Prostate gland (tissue), 2 donors: Measurements from ENCODE around the gene KREMEN1.

Source experiments
- POLR2A ChIP-seq: fragments of 450-650 bp; IDR thresholded peaks from one replicate; pipeline ENCODE4 v1.6.1; 2016; ENCODE audit warnings: antibody characterized with exemption, mild to moderate bottlenecking
- TF ChIP-seq, protein P1 (sequence below), 4 experiments: fragments of 200-600 bp in 2 of 4; fragments of 450-650 bp in 2 of 4; sonication (generic) in 2 of 4; IDR thresholded peaks; 1 replicate in 3 of 4; 2 replicates in 1 of 4; pipeline ENCODE4 v1.5.1; 2016 to 2019; ENCODE audit warnings: antibody characterized with exemption in 4 of 4, mild to moderate bottlenecking in 2 of 4, moderate library complexity in 2 of 4

DNA sequence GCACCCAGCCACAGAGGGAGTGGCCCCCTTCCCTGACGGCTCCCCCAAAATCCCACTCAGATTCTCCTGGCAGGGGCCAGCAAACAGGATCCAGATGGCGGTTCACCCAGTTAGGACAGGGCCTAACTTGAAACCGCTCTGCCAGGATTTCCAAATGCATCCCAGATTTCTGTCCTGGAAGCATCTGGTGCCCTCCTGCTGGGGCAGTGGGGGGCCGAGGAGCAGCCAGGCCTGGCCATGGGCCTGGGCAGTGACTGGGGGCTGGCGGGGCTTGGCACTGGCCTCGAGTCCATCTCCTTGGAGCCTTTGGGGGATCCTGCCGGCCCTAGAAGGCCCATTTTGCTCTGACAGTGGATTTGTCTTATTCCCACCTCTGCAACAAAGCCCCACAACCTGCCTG is 115.0 kb downstream of the KREMEN1 start:
- TF ChIP-seq, protein P1, sequence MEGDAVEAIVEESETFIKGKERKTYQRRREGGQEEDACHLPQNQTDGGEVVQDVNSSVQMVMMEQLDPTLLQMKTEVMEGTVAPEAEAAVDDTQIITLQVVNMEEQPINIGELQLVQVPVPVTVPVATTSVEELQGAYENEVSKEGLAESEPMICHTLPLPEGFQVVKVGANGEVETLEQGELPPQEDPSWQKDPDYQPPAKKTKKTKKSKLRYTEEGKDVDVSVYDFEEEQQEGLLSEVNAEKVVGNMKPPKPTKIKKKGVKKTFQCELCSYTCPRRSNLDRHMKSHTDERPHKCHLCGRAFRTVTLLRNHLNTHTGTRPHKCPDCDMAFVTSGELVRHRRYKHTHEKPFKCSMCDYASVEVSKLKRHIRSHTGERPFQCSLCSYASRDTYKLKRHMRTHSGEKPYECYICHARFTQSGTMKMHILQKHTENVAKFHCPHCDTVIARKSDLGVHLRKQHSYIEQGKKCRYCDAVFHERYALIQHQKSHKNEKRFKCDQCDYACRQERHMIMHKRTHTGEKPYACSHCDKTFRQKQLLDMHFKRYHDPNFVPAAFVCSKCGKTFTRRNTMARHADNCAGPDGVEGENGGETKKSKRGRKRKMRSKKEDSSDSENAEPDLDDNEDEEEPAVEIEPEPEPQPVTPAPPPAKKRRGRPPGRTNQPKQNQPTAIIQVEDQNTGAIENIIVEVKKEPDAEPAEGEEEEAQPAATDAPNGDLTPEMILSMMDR (IDR thresholded peaks at IDR 0.05) = no peak
- no peak for TF ChIP-seq POLR2A
